Trophoblast cell (in vitro differentiated cells and primary cell): ENCODE data around the gene COL13A1.

Experiments
- DNase-seq, 2 donors: peaks; one replicate each; pipeline ENCODE4 v3.0.0-alpha.2; 2016
- H2AFZ ChIP-seq: 2 replicates; pipeline ENCODE4 v1.6.1; 2013; ENCODE audit warnings: low read length, moderate library complexity, mild to moderate bottlenecking; ENCODE audit not compliant: insufficient read depth, poor library complexity
- H2AK5ac ChIP-seq: 2 replicates; pipeline ENCODE4 v1.6.1; 2013; ENCODE audit warnings: mild to moderate bottlenecking, low read length
- H2BK120ac ChIP-seq: 2 replicates; pipeline ENCODE4 v1.6.1; 2013; ENCODE audit warnings: low read length, mild to moderate bottlenecking, moderate library complexity; ENCODE audit not compliant: insufficient read depth, poor library complexity
- H2BK12ac ChIP-seq: 2 replicates; pipeline ENCODE4 v1.6.1; 2013; ENCODE audit warnings: mild to moderate bottlenecking, low read length, moderate library complexity
- H2BK5ac ChIP-seq: 2 replicates; pipeline ENCODE4 v1.6.1; 2013; ENCODE audit warnings: low read length, low read depth, moderate library complexity, mild to moderate bottlenecking; ENCODE audit not compliant: poor library complexity
- H3K14ac ChIP-seq: 2 replicates; pipeline ENCODE4 v1.6.1; 2013; ENCODE audit warnings: mild to moderate bottlenecking, low read length
- H3K18ac ChIP-seq: 2 replicates; pipeline ENCODE4 v1.6.1; 2013; ENCODE audit warnings: mild to moderate bottlenecking, low read length
- H3K23ac ChIP-seq: 2 replicates; pipeline ENCODE4 v1.6.1; 2013; ENCODE audit warnings: low read length
- H3K27ac ChIP-seq: 2 replicates; pipeline ENCODE4 v1.5.1; 2013; ENCODE audit warnings: low read depth, mild to moderate bottlenecking, inconsistent platforms, low read length, moderate library complexity
- H3K27me3 ChIP-seq: 2 replicates; pipeline ENCODE4 v1.6.1; 2013; ENCODE audit warnings: inconsistent platforms, mild to moderate bottlenecking, low read length, moderate library complexity; ENCODE audit not compliant: insufficient read depth
- H3K36me3 ChIP-seq, 2 experiments: 1 replicate in 1 of 2; 2 replicates in 1 of 2; pipeline ENCODE4 v1.6.1; 2013; ENCODE audit warnings: low read length in 2 of 2, mild to moderate bottlenecking in 2 of 2, moderate library complexity in 1 of 2; ENCODE audit not compliant: insufficient read depth in 2 of 2, control insufficient read depth in 1 of 2
- H3K4ac ChIP-seq: 2 replicates; pipeline ENCODE4 v1.6.1; 2013; ENCODE audit warnings: low read depth, mild to moderate bottlenecking, low read length, moderate library complexity
- H3K4me1 ChIP-seq, 2 experiments: 1 replicate in 1 of 2; 2 replicates in 1 of 2; pipeline ENCODE4 v1.6.1; 2013; ENCODE audit warnings: low read length in 2 of 2, mild to moderate bottlenecking in 2 of 2, moderate library complexity in 1 of 2; ENCODE audit not compliant: insufficient read depth in 2 of 2, control insufficient read depth in 1 of 2
- H3K4me2 ChIP-seq: 2 replicates; pipeline ENCODE4 v1.6.1; 2013; ENCODE audit warnings: inconsistent platforms, mild to moderate bottlenecking, low read length, moderate library complexity
- H3K4me3 ChIP-seq: 2 replicates; pipeline ENCODE4 v1.5.1; 2013; ENCODE audit warnings: mild to moderate bottlenecking, low read depth, low read length, inconsistent platforms
- H3K79me1 ChIP-seq: one replicate; pipeline ENCODE4 v1.6.1; 2013; ENCODE audit warnings: low read length
- H3K79me2 ChIP-seq: 2 replicates; pipeline ENCODE4 v1.6.1; 2013; ENCODE audit warnings: low read length, mild to moderate bottlenecking; ENCODE audit not compliant: control insufficient read depth, insufficient read depth, poor library complexity
- H3K9ac ChIP-seq: 2 replicates; pipeline ENCODE4 v1.6.1; 2013; ENCODE audit warnings: mild to moderate bottlenecking, low read length
- H3K9me3 ChIP-seq: 2 replicates; pipeline ENCODE4 v1.6.1; 2013; ENCODE audit warnings: low read depth, mild to moderate bottlenecking, control low read depth, inconsistent platforms, low read length; ENCODE audit not compliant: insufficient read depth
- H4K12ac ChIP-seq: 2 replicates; pipeline ENCODE4 v1.6.1; 2013; ENCODE audit warnings: low read depth, mild to moderate bottlenecking, low read length, moderate library complexity
- H4K8ac ChIP-seq: 2 replicates; pipeline ENCODE4 v1.6.1; 2013; ENCODE audit warnings: low read depth, mild to moderate bottlenecking, low read length, moderate library complexity
- H4K91ac ChIP-seq: one replicate; pipeline ENCODE4 v1.6.1; 2013; ENCODE audit warnings: low read depth, mild to moderate bottlenecking, low read length, moderate library complexity
- WGBS: extraction: QIAGEN DNeasy Blood & Tissue Kit; methylation state at CpG from one replicate; pipeline ENCODE4 v1.1.7; 2013; ENCODE audit warnings: missing lambda C conversion rate; ENCODE audit not compliant: insufficient read length, insufficient coverage; ENCODE audit errors: extremely low coverage; 5-methylcytosine and 5-hydroxymethylcytosine counted together

COL13A1 gene

GRCh38 chr10:69867699-69868558 lies 66.2 kb downstream of the COL13A1 start:
- no peaks in the 10 kb centered on the region for H3K27me3 ChIP-seq
- DNase-seq: no peak
- H4K91ac ChIP-seq: no peak overlapping the region
- H3K4me3 ChIP-seq: no peak overlapping the region
- no peak overlapping the region for H3K14ac ChIP-seq
- no peak overlapping the region for H4K12ac ChIP-seq
- no peak overlapping the region for H2BK120ac ChIP-seq
- H2AK5ac ChIP-seq: no peak overlapping the region
- no peaks in the 10 kb centered on the region for H3K79me2 ChIP-seq
- no peaks in the 10 kb centered on the region for H3K9me3 ChIP-seq
- H4K8ac ChIP-seq: no peak overlapping the region
- no peak overlapping the region for H3K18ac ChIP-seq
- no peak overlapping the region for H3K9ac ChIP-seq
- H2BK5ac ChIP-seq: no peak overlapping the region
- no peak overlapping the region for H3K23ac ChIP-seq
- H3K4me2 ChIP-seq: no peak overlapping the region
- no peaks in the 10 kb centered on the region for H3K79me1 ChIP-seq
- H2AFZ ChIP-seq: no peak overlapping the region
- no peak overlapping the region for H2BK12ac ChIP-seq
- no peaks in the 10 kb centered on the region for H3K36me3 ChIP-seq
- WGBS: no CpG with 5 or more reads among the region's 13 CpGs
- no peak overlapping the region for H3K4ac ChIP-seq
- no peak overlapping the region for H3K27ac ChIP-seq
- H3K4me1 ChIP-seq: no peaks in the 10 kb centered on the region

GRCh38 chr10:69868821-69869220 lies 67.1 kb downstream of the COL13A1 start:
- H3K4me1 ChIP-seq: no peaks in the 10 kb centered on the region
- no peaks in the 10 kb centered on the region for H3K36me3 ChIP-seq
- H3K23ac ChIP-seq: no peak overlapping the region
- no peak overlapping the region for H3K18ac ChIP-seq
- H4K8ac ChIP-seq: no peak overlapping the region
- no peak overlapping the region for H2BK12ac ChIP-seq
- H3K9me3 ChIP-seq: no peaks in the 10 kb centered on the region
- no peak for DNase-seq
- H3K9ac ChIP-seq: no peak overlapping the region
- no peaks in the 10 kb centered on the region for H3K27me3 ChIP-seq
- no peak overlapping the region for H4K12ac ChIP-seq
- H2BK120ac ChIP-seq: no peak overlapping the region
- H3K14ac ChIP-seq: no peak overlapping the region
- no peak overlapping the region for H4K91ac ChIP-seq
- WGBS: no CpG with 5 or more reads among the region's 2 CpGs
- no peak overlapping the region for H3K4me2 ChIP-seq
- H2BK5ac ChIP-seq: no peak overlapping the region
- no peak overlapping the region for H2AK5ac ChIP-seq
- no peaks in the 10 kb centered on the region for H3K79me1 ChIP-seq
- no peak overlapping the region for H3K27ac ChIP-seq
- no peak overlapping the region for H2AFZ ChIP-seq
- H3K4me3 ChIP-seq: no peak overlapping the region
- H3K4ac ChIP-seq: no peak overlapping the region
- H3K79me2 ChIP-seq: no peaks in the 10 kb centered on the region

- no peak overlapping the region for H3K14ac ChIP-seq
- no peak overlapping the region for H3K4me2 ChIP-seq
- H3K4me1 ChIP-seq: no peaks in the 10 kb centered on the region
- no peaks in the 10 kb centered on the region for H3K79me2 ChIP-seq
- H2AFZ ChIP-seq: no peak overlapping the region
- DNase-seq: no peak
- no CpG with 5 or more reads among the region's 3 CpGs for WGBS
- H2BK12ac ChIP-seq: no peak overlapping the region
- H3K23ac ChIP-seq: no peak overlapping the region
- no peak overlapping the region for H3K4ac ChIP-seq
- no peak overlapping the region for H3K27ac ChIP-seq
- no peak overlapping the region for H4K12ac ChIP-seq
- H3K9ac ChIP-seq: no peak overlapping the region
- no peak overlapping the region for H4K8ac ChIP-seq
- no peak overlapping the region for H3K18ac ChIP-seq
- H4K91ac ChIP-seq: no peak overlapping the region
- H2AK5ac ChIP-seq: no peak overlapping the region
- H3K27me3 ChIP-seq: no peaks in the 10 kb centered on the region
- no peak overlapping the region for H2BK5ac ChIP-seq
- no peaks in the 10 kb centered on the region for H3K79me1 ChIP-seq
- no peaks in the 10 kb centered on the region for H3K36me3 ChIP-seq
- no peak overlapping the region for H2BK120ac ChIP-seq
- no peaks in the 10 kb centered on the region for H3K9me3 ChIP-seq
- H3K4me3 ChIP-seq: no peak overlapping the region
Observed at GRCh38 chr10:69869291-69869961, 67.7 kb downstream of the COL13A1 start.

- H3K9ac ChIP-seq: no peak overlapping the region
- H3K79me2 ChIP-seq: no peaks in the 10 kb centered on the region
- H3K4me3 ChIP-seq: no peak overlapping the region
- H4K91ac ChIP-seq: no peak overlapping the region
- no peaks in the 10 kb centered on the region for H3K79me1 ChIP-seq
- no peak overlapping the region for H2AFZ ChIP-seq
- no peaks in the 10 kb centered on the region for H3K27me3 ChIP-seq
- H3K9me3 ChIP-seq: no peaks in the 10 kb centered on the region
- H4K12ac ChIP-seq: no peak overlapping the region
- no peak overlapping the region for H2BK120ac ChIP-seq
- H3K4ac ChIP-seq: no peak overlapping the region
- no peak for DNase-seq
- no peak overlapping the region for H3K4me2 ChIP-seq
- no peak overlapping the region for H3K18ac ChIP-seq
- H4K8ac ChIP-seq: no peak overlapping the region
- no peaks in the 10 kb centered on the region for H3K36me3 ChIP-seq
- H2AK5ac ChIP-seq: no peak overlapping the region
- no peak overlapping the region for H2BK12ac ChIP-seq
- no peaks in the 10 kb centered on the region for H3K4me1 ChIP-seq
- no peak overlapping the region for H3K23ac ChIP-seq
- H3K14ac ChIP-seq: no peak overlapping the region
- no CpG with 5 or more reads among the region's 7 CpGs for WGBS
- no peak overlapping the region for H2BK5ac ChIP-seq
- no peak overlapping the region for H3K27ac ChIP-seq
Observed at GRCh38 chr10:69870591-69870990, 68.9 kb downstream of the COL13A1 start.
